A549 treated with AZD9567 at 1 μM for 4 hours (cell line): ENCODE results near the gene NXT2. TPM values are rescaled to one million over a fixed set of nuclear protein-coding genes. Genes with fewer than 3 reads are reported as not detected.

Experiments used
- total RNA-seq: library from RNA; stranded (reverse); fragments of 200-300 nt; extraction: Qiagen RNA extraction; gene quantifications from 5 replicates; pipeline ENCODE4 v1.2.3, GENCODE V29; 2022; ENCODE audit not compliant: insufficient read depth

Gene NXT2
- 7.3 to 17.6 TPM (median 9.9 TPM) in 5 replicates for total RNA-seq

DNA sequence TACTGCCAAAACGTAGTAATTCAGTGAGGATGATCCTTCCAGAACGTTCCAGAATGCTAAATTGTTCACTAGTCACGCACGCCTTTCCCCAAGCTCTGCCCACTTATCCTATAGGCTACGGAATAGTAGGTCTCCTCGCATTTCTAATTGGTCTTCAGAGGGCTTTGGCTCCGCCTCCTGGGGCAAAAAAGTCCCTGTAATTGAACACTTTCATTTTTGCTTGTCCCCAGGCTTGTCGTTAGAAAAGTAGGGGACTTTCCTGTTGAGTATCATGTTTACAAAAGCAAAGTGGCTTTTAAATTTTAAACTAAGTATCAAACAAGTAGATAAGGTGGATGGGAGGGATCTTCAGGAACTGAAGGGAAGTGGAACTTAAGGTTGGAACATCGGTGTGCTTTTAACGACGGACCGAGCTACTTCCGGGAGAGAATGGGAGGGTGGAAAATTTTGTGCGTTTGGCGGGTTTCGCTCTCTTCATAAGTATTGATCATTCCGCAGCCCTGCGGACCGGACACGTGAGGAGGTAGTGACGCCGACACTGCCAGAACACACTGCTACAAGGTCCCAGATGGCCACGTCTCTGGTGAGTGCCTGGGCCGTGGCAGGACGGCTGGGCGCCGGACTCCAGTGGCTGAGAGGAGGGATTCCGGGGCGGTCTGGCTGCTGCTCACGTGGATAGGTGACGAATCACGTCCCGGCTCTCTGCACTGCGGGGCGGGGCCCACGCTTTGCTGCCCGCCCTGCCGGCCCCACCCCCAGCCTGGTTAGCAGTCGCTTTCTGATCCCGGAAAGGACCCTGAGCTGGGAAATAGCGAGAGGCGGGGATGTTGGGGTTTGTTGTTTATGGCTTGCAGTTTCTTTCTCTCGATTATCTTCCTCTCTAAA, at the start of gene NXT2:
NXT2 (plus strand) TSS at position 406 of the 885 bp plus-strand sequence; CDS start at position 569, 163 bp downstream.

Other genes with a start within 250 kb of the NXT2 start
- gene GUCY2F, start 54.8 kb upstream of the NXT2 start, total RNA-seq, result not detected in 5 replicates
- 0.10 to 0.14 TPM (median 0.14 TPM) in 3 of 5 replicates, not detected in the others for gene KCNE5, start 88.3 kb downstream of the NXT2 start, total RNA-seq
- 14.5 to 30.0 TPM (median 23.4 TPM) in 5 replicates for gene ACSL4, start 196.4 kb downstream of the NXT2 start, total RNA-seq